Epithelial cell of proximal tubule (primary cell): ENCODE results near the gene OSBPL5. TPM values are rescaled to one million over a fixed set of nuclear protein-coding genes. Genes with fewer than 3 reads are reported as not detected.

Source experiments
- DNase-seq: peaks from one replicate; pipeline ENCODE4 v3.0.0-alpha.2; 2011; ENCODE audit warnings: low read depth
- H3K4me3 ChIP-seq: 2 replicates; pipeline ENCODE4 v1.5.1; 2011; ENCODE audit warnings: low read depth, mild to moderate bottlenecking, low read length
- CTCF ChIP-seq: conservative IDR thresholded peaks from 2 replicates; pipeline ENCODE4 v1.5.1; 2012; ENCODE audit warnings: low read depth, mild to moderate bottlenecking, low read length
- total RNA-seq: library from RNA; depleted of rRNA; stranded (reverse); fragments of >200 nt; gene quantifications from 2 replicates; pipeline ENCODE4 v1.2.3, GENCODE V29; 2015

Gene OSBPL5
- total RNA-seq, 1 donor from 2014 or later, result 25.3 TPM

DNA sequence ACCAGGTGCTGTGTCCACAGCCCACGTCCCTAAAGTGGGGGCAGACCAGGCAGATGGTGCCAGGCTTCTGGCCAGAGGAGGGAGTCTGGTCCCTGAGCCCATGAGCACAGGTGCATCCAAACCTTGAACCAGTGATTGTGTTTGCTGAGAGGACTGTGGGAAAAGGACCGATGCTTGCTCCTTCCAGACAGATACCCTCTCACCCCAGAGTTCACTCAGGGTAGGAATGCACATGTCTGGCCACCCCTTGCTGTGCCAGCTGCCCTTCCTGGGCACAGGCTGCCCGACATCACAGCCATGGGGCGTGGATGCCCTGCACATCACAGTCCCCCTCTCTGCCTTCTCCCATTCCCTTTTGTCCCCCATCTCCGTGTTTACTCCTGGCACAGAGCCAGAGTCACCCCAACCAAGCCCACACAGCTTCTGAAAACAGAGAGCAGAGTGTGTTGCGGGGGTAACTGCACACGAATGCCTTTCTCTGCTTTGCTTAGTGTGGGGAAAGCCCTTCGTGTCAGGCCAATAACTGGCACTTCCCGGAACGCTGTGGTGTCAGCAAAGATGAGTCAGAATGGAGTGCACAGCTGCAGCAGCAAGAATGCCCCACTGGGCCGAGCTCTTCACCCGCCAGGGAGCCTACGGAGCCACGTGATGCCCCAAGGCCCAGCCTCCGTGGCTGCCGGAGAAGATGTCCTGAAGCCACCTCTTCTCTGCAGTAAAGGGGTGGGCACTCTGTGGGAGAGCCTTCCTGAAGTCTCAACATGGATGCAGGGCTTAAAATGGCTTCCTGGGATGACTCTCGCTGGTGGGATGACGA is 115.5 kb downstream of the OSBPL5 start:
- peak; percentile 75 for DNase-seq
- H3K4me3 ChIP-seq, result peak overlapping the region; percentile 22
- peak; percentile 53 for TF ChIP-seq CTCF

- no peak overlapping the region for H3K4me3 ChIP-seq
- no peak for DNase-seq
- TF ChIP-seq CTCF, result no peak
These were observed 117.5 kb downstream of the OSBPL5 start for GRCh38 chr11:3047637-3048036.

DNA sequence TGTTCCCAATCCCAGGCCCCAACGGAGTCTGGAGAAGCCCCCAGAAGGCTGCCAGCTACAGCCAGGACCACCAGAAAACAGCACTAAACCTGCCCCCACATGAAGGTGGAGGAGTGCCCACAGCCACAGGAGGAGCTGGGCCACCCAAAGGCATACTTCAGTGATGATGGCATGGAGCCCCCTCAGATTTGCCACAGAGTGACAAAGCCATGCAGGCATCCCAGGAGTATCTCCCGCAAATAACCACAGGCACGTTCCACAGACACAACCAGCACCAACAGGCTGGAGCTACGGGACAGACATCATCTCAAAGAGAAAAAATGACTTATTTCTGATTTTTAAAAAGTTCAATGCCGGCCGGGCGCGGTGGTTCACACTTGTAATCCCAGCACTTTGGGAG is 118.5 kb downstream of the OSBPL5 start:
- H3K4me3 ChIP-seq, result no peak overlapping the region
- no peak for TF ChIP-seq CTCF
- no peak for DNase-seq

GRCh38 chr11:3046190-3046589 is 118.9 kb downstream of the OSBPL5 start:
- peak; percentile 44 for TF ChIP-seq CTCF

DNA sequence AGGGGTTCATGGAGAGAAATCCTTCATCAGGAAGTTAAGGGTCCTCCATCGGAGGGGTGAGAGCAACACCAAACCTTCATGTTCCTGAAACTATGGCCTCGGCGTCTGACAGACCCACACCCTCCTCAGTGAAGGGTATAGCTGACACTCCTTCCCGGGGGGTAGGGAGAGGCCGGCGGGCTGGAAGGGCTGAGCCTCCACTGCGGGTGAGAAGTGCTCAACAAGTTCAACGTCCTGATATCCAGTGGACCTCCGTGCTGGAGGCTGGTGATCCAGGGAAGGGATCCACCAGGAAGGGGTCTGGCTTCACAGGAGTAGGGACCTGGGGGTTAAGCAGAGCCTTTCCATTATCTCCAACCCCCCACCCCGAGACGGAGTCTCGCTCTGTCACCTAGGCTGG is 120.2 kb downstream of the OSBPL5 start:
- TF ChIP-seq CTCF, result no peak
- no peak for DNase-seq
- no peak overlapping the region for H3K4me3 ChIP-seq

More at GRCh38 chr11:3046190-3046589, 118.9 kb downstream of the OSBPL5 start:
- no peak overlapping the region for H3K4me3 ChIP-seq
- no peak for DNase-seq

DNA sequence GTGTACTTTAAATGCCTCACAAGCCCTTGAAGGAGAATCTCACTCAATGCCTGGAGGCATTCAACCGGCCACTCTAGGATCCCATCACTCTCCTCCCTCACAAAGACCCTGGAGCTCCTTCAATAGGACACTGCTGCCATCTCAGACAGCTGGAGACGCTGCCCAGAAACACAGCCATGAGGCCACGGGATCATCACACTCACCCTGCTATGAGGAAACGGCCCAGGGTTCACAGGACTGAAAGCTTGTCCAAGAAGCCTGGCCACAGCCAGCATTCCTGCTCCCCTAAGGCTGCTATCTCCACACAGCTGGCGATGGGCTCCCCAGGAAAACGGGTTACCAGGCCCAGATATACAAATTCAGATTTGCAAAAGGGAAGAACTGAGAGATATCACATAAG is 121.1 kb downstream of the OSBPL5 start:
- TF ChIP-seq CTCF, result no peak
- H3K4me3 ChIP-seq, result no peak overlapping the region
- DNase-seq, result no peak
